ENCODE results near the gene ZNF12. TPM values are rescaled to one million over a fixed set of nuclear protein-coding genes. Genes with fewer than 3 reads are reported as not detected.

ZNF12 gene
- total and polyA plus RNA-seq, 4 donors = 4.4 to 9.9 (median 7.6) TPM

GRCh38 chr7:6644728-6645127 lies 62.0 kb downstream of the ZNF12 start:
- peaks cover 8 to 76% (median 27%) of the 10 kb centered on the region in 4 donors for H3K36me3 ChIP-seq (ENCODE audit: control insufficient read depth in 4 of 4, insufficient read depth in 3 of 4, low read depth in 1 of 4, low read length in 3 of 4)
- H3K4me3 ChIP-seq (ENCODE audit: low read depth in 1 of 3, low read length in 3 of 3) = no peak overlapping the region
- H3K27me3 ChIP-seq (ENCODE audit: control insufficient read depth in 4 of 4, insufficient read depth in 4 of 4, low read length in 3 of 4) = no peaks in the 10 kb centered on the region
- 96% methylated on average over 10 of the region's 10 CpGs for WGBS
- no peak overlapping the region for H3K9ac ChIP-seq (ENCODE audit: low read depth in 1 of 2, low read length in 2 of 2)
- DNase-seq (ENCODE audit: low spot score) = no peak
- no peak for TF ChIP-seq TAF1 (conservative IDR thresholded peaks at IDR 0.05)
- peaks cover 0 to under 1% (median 0%) of the 10 kb centered on the region in 4 donors for H3K4me1 ChIP-seq (ENCODE audit: control insufficient read depth in 4 of 4, insufficient read depth in 4 of 4, low read length in 3 of 4)
- no peak overlapping the region for H3K27ac ChIP-seq (ENCODE audit: low read depth in 1 of 2, low read length in 2 of 2)
- H3K9me3 ChIP-seq (ENCODE audit: control insufficient read depth in 4 of 4, low read length in 3 of 4) = no peaks in the 10 kb centered on the region

- no peak for DNase-seq (ENCODE audit: low spot score)
- H3K4me3 ChIP-seq (ENCODE audit: low read depth in 1 of 3, low read length in 3 of 3) = no peak overlapping the region
- no peaks in the 10 kb centered on the region for H3K27me3 ChIP-seq (ENCODE audit: control insufficient read depth in 4 of 4, insufficient read depth in 4 of 4, low read length in 3 of 4)
- no peaks in the 10 kb centered on the region for H3K9me3 ChIP-seq (ENCODE audit: control insufficient read depth in 4 of 4, low read length in 3 of 4)
- H3K9ac ChIP-seq (ENCODE audit: low read depth in 1 of 2, low read length in 2 of 2) = no peak overlapping the region
- TF ChIP-seq REST (IDR thresholded peaks at IDR 0.05) (no peak), MAX (IDR thresholded peaks at IDR 0.05) (no peak), ZBTB33 (IDR thresholded peaks at IDR 0.05) (no peak), HNF4A (conservative IDR thresholded peaks at IDR 0.05) (no peak), RAD21 (IDR thresholded peaks at IDR 0.05) (no peak), YY1 (IDR thresholded peaks at IDR 0.05) (no peak), NR2F2 (IDR thresholded peaks at IDR 0.05) (no peak), CTCF (IDR thresholded peaks at IDR 0.05; ENCODE audit: low read depth, low read length, missing input control) (no peak), ATF3 (IDR thresholded peaks at IDR 0.05) (no peak), SP1 (IDR thresholded peaks at IDR 0.05) (no peak), TAF1 (conservative IDR thresholded peaks at IDR 0.05) (no peak), GABPA (IDR thresholded peaks at IDR 0.05 in 1 of 2, conservative IDR thresholded peaks at IDR 0.05 in 1 of 2) (no peak), FOXA1 (IDR thresholded peaks at IDR 0.05) (no peak)
- no peak overlapping the region for H3K27ac ChIP-seq (ENCODE audit: low read depth in 1 of 2, low read length in 2 of 2)
- 96% methylated on average over 21 of the region's 21 CpGs for WGBS
- H3K4me1 ChIP-seq (ENCODE audit: control insufficient read depth in 4 of 4, insufficient read depth in 4 of 4, low read length in 3 of 4) = peaks cover 0 to 2% (median 0%) of the 10 kb centered on the region in 4 donors
- H3K36me3 ChIP-seq (ENCODE audit: control insufficient read depth in 4 of 4, insufficient read depth in 3 of 4, low read depth in 1 of 4, low read length in 3 of 4) = peaks cover 8 to 69% (median 26%) of the 10 kb centered on the region in 4 donors
Measured at GRCh38 chr7:6643915-6644625, 62.7 kb downstream of the ZNF12 start.

Data from liver (tissue), 9 donors.